Measurements from ENCODE around the gene XRCC2.
A peak's percentile ranks its signal among the peaks of the same experiment; 100 is the strongest.
"Not testable (repeated sequence)": the region's sequence is repeated elsewhere in the genome, so short reads cannot be mapped to it uniquely, and the experiment has no call there.

The XRCC2 gene

DNA sequence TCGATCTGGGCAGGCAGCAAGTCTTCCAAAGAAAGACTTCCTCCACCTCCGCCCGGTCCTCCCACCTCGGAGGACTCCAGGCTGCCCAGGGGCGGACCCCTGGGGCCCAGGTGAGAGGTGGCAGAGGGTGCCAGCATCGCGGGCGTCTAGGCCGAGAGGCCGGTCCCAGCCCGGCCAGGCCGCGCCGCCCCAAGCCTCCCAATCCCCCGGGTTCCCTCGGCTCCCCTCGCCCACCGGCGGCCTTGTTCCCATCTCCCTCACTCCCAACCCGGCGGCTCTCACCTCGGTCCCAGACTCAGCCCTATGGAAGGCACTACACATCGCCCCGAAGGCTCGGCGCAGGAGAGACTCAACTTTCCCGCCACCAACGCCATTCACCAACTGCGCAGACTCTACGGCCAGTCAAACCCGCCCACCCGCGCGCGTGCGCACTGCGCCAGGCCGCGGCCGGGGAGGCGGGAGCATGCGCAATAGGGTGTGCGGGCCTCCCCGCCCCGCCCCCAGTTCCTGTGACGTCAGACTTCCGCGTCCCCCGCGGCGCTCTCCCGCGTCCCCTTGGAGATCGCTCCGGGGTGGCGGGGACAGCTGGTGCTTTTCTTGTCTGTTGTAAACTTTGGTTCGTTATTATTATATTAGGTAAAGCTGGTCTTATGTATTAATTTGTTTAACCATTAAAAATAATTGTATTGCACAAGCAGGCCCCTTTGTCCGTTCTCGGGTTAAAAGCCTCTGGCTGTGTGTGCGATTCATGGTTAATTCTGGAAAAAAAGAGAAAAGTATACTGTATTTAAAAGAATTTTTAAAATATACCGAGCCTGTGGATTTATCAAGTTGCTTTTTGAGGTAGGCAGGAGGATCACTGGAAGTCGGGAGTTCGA, at the start of gene XRCC2:
XRCC2 (minus strand) TSS at position 383 of the 878 bp plus-strand sequence; CDS start at position 321, 62 bp downstream.
- peak; percentile 61 to 95 (median 86) for DNase-seq

DNA sequence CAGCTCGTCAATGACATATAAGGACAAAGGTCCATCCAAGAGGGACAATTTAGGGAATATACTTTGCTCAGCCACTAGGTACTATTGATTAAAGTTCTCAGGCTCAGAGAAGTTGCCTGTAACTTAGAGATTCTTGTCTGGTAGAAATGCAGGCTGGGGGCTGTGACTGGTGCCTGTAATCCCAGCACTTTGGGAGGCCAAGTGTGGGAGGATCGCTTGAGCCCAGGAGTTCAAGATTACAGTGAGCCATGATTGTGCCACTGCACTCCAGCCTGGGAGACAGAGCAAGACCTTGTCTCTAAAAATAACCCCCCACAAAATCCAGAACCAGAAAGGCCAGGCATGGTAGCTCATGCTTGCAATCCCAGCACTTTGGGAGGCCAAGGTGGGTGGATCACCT, 47.4 kb upstream of the XRCC2 start:
- no peak for DNase-seq

DNA sequence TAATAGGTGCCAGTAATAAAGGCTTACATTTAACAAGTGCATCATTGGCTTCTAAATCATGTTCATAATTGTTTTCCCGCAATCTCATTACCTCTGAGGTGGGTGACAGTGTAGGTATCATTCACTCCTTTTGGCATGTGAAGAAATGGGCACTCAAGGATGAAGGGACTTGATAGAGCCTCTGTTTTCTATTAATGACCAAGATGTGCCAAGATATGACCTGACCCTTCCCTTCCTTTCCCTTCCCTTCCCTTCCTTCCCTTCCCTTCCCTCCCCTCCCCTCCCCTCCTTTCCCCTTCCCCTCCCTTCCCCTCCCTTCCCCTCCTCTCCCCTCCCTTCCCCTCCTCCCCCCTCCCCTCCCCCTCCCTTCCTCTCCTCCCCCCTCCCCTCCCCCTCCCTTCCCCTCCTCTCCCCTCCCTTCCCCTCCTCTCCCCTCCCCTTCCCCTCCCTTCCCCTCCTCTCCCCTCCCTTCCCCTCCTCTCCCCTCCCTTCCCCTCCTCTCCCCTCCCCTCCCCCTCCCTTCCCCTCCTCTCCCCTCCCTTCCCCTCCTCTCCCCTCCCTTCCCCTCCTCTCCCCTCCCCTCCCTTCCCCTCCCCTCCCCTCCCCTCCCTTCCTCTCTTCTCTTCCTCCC, 36.6 kb upstream of the XRCC2 start:
- not testable (repeated sequence) for DNase-seq

DNA sequence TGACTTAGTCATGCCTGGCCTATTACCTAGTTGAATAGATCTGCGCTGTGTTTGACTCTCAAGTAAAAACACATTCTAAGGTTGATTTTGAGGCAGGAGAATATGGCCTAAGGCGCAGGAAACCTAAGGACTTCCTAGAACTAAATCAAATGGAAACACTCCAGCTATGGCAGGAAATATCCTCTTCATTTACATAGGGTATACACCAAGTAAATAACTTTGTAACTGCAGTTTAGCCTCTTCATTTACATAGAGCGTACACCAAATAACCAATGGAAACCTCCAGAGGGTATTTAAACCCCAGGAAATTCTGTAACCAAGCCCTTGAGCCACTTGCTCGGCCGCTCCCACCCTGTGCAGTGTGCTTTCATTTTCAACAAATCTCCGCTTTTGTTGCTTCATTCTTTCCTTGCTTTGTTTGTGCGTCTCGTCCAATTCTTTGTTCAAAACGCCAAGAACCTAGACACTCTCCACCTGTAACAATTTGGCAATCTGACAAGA, 35.6 kb upstream of the XRCC2 start:
- no peak for DNase-seq

DNA sequence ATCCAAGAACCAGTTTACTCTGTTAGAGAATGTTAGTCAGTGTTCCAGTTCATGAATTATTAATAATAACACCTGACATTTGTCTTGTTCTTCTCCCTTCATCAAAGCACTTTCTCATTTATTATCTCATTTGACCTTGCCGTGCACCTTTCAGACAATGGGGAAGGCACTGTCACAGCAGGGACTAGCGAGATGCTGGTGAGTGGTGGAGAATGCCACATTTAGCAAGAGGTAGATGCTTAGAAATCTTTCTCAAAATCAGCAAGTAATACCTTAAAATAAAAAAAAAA, 34.2 kb upstream of the XRCC2 start:
- no peak for DNase-seq

DNA sequence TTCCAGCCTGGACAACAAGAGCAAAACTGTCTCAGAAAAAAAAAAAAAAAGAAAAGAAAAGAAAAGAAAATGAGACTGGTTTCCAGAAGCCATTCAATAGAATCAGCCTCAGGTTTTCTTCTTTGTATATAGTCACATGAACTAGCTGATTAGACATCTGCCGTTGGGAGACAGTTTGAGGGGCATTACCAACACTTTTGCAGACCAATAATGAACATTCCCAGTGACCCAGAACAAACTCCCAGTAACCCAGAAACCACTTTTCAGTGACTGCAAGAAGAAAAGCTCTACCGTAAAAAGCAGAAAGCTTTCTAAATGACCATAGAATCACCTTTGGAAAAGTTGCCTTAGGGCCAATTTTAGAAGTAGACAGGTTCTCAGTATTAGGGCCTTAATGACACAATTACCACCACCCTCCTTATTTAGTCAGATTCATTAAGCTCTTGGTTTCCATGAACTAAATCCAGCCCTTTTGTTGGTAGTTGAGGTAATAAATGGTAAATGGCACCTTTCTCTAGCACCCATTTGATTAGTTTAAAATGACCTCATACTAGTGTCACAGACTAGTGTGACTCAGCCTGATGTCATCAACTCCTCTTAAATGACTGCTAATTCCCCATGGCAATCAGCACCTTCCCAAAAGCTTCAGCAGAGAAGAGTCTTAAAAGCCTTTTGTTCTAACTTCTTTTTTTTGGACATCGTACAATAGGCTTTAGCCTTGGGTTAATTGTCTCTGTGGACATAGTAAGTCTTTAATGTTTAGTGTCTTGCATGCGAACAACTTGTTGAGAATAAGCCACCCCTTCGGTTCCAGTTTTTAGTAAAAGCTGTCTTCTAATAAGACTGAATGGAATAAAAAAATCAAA, 33.6 kb upstream of the XRCC2 start:
- no peak for DNase-seq

DNA sequence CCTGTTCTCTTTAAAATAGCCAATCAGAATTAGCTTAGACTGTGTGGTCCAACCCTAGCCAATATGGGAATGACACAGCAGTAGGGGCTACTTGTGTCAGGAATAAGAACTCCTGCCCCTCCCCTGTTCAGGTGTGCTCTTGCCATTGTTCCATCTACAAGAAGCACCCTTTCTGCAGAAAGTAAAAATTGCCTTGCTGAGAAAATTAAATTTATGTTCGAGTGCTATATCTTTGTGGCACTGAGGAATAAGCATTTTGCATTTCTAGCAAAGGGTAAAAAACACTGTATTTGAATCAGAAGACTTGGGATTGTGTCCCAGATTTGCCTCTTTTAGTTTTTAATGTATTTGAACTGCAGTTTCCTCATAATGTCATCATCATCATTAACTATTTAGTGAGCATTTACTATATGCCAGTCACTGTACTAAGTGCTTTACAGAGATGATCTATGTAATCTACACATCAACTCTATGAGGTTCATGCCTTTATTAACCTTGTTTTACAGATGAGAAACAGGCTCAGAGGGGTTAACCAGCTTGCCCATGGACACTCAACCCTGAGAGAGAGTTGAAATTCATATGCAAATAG, 28.9 kb upstream of the XRCC2 start:
- DNase-seq: no peak

DNA sequence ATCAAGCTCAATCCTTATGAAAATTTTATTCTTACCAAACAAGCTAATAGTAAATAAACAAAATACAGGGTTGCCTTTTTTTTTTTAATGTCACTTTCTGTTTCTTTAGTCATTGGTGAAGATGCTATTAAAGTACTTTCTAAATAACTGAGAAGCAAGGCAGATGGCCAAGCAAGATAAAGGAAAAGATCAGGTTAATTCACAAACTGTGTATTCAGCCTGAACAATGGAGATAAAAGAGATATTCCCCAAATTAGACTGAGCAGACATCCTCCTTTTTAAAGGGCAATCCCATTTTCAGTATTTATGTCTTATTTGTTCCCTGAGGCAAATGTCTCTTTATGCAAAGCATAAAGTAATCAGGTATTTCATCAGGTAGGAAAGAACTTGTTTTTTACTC, 23.1 kb upstream of the XRCC2 start:
- DNase-seq: no peak

DNA sequence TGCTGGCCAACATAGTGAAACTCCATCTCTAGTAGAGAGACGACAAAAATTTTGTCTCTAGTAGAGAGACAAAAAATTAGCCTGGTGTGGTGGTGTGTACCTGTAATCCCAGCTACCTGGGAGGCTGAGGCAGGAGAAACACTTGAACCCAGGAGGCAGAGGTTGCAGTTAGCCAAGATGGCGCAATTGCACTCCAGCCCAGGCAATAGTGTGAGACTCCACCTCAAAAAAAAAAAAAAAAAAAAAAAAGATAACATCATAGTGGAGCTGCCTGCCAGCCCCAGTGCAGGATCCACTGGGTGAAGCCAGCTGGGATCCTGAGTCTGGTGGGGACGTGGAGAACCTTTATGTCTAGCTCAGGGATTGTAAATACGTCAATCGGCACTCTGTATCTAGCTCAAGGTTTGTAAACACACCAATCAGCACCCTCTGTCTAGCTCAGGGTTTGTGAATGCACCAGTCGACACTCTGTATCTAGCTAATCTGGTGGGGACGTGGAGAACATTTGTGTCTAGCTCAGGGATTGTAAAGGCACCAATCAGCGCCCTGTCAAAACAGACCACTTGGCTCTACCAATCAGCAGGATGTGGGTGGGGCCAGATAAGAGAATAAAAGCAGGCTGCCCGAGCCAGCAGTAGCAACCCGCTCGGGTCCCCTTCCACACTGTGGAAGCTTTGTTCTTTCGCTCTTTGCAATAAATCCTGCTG, 21.5 kb upstream of the XRCC2 start:
- not testable (repeated sequence) for DNase-seq

DNA sequence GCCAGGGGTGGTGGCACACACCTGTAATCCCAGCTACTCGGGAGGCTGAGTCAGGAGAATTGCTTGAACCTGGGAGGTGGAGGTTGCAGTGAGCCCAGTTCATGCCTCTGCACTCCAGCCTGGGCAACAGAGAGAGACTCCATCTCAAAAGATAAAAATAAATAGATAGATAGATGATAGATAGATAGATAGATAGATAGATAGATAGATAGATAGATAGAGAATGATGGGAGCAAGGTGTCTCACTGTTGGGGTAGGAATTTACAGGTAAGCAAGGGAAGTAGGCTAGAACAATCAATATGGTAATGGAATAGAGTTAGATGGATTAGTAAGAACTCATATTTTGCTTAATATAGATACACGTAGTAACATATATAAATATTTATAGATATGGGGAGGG, 16.3 kb upstream of the XRCC2 start:
- not testable (repeated sequence) for DNase-seq

DNA sequence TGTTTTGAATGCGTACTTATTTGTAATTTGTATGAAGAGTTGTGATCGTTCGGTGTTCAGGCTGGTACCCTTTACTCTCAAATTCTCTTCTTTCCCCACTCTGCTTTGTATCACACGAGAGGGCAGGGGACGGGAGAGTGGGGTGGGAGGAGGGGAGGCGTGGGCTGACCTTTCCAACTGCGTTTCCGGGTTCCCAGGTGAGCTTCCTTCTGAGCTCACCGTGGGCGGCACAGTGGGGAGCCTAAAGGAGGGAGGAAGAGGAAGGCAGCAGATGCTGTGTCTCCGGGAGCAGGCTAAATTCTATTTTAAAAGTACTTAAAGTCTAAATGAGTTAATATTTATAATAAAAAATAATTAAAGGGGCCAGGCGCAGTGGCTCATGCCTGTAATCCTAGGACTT, 7.4 kb upstream of the XRCC2 start:
- DNase-seq: no peak

DNA sequence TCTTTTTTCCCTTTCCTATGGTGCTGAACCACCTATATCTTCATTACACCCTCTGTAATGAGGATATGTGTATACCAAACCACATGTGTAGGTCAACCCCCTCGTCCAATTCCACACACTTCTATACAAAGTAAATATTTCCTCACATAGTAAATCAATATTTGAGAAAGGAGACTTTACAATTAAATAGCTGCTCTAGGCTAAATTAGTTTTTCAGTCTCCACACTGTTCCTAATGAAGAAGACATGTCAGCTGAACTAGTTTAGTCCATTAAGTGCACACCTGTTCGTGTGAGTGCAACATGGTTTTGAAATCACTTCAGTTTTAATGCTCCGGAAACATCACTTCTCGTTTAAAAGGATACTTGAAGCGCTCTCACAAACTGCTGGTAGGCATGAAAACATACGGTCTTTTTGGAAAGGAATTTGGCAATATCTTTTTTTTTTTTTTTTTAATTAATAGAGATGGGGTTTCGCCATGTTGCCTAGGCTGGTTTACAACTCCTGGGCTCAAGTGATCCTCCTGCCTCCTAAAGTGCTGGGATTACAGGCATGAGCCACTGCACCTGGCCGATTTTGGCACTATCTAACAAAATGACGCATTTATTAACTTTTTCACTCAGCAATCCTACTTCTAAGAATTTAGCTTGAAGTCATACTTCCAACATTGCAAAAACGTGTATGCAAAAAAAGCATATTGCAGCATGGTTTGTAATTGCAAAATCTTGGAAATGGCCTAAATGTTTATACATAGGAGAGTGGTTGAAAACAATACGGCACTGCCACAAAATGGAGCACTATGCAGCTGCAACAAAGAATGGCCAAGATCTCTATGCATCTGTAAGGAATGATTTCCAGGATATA, 2.1 kb upstream of the XRCC2 start:
- DNase-seq: no peak

DNA sequence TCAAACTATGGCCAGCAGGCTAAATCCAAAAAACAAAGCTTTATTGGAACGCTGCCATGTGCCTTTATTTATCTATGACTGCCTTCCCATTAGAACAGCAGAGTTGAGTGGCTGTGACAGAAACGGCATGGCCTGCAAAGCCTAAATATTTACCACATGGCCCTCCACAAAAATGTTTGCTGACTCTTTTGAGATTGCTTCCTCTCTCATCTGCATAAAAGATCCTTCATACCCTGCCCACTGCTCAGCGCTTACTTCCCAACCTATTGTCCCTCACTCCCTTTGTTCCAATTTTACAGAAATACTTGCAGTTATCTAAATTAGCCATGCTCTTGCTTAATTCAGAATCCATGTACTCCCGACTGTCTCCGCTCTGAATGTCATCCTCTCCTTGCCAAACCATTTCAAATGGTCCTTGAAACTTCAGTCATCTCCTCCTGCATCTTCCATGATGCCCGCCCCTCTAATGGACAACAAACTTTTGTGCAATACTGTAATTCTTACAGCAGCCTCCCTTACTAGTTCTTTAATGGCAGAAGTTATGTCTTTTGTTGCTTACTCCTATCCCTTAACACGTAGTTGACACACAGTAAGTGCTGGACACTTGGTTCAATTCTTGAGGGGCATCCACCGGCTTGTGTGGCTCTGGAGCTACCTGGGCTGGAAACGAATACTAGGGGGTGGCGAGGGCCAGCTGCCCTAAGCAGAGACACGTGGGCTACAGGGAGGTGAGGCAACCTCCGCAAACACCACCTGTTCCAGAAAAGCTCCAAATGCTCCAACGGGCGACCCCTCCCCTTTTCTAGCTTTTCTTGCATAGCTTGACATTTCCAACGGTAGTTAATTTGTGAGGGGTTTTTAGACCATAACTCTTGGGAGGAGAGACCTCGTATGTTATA, 832 bp downstream of the XRCC2 start:
- DNase-seq: no peak

DNA sequence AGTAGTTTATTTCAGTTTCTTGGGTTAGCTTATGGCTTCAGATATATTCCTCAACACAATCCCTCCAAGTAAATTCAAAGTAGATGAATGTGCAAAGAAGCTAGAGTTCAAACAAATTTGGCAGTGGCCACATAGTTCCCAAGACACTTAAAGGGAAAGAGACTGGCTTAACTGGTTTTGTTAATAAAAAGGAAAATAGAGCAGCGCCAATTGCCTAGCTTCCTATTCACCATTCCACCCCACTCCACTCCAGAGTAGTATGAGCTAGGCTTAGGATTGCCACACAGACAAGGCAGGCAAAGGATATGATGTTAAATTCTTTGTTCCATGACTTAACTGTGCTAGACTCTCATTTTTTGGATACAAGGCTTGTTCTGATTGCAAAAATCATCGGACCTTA, 2.0 kb downstream of the XRCC2 start:
- no peak for DNase-seq

DNA sequence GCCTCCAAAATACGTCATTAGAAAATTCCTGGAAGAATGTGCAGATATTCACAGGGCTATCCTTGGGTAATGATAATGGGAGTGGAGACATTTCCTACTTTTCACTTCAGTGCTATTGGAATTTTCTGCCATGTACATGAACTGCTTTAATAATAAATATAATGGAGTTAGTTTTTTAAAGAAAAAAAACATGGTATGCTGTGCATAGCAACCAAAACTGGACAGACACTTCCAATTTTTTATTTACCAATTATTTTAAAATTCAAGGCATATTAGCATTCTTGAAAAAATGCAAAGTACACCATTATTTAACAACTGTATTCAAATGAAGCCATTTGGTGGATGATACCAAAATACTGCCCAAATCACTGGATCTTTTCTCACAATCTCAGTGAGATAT, 3.3 kb downstream of the XRCC2 start:
- DNase-seq: no peak

DNA sequence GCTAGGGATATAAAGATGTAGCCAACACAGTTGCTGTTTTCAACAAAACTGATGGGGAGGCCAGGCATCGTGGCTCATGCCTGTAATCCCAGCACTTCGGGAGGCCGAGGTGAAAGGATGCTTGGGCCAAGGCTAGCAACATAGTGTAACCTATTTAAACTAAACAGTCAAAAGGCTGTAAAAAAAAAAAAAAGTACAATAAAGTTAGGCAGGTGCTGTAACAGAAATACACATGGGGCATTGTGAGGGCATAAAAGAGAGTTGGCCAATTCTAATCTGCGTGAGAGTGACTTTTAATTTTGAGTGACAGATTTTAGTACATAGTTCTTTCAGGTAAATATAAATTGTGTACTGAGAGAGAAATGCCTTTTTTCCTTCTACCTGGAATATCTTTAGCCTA, 6.2 kb downstream of the XRCC2 start:
- DNase-seq: no peak

DNA sequence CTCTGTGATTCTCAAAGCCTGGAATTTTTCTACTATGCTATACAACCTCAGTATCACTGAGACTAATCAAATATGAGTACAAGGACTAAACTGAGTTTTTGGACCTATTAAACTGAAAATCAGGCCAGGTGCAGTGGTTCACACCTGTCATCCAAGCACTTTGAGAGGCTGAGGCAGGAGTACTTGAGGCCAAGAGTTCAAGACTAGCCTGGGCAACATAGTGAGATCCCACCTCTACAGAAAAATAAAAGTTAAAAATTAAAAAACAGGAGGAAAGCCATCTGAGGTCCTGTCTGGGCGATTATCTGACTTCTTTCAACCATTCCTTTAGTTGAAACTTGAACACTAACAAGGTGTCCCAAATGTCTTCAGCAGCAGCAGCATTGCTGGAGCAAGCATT, 7.0 kb downstream of the XRCC2 start:
- no peak for DNase-seq

DNA sequence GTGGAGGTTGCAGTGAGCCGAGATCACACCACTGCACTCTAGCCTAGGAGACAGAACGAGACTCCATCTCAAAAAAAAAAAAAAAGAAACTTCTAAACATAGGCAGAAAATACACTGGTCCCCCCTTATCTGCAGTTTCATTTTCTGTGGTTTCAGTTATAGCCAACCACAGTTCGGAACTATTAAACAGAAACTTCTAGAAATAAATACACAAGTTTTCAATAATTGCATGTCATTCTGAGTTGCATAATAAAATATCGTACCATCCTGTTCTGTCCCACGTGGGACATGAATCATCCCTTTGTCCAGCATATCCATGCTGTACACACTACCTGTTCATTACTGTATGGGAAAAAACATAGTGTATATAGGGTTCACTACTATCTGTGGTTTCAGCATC, 8.0 kb downstream of the XRCC2 start:
- DNase-seq: no peak

DNA sequence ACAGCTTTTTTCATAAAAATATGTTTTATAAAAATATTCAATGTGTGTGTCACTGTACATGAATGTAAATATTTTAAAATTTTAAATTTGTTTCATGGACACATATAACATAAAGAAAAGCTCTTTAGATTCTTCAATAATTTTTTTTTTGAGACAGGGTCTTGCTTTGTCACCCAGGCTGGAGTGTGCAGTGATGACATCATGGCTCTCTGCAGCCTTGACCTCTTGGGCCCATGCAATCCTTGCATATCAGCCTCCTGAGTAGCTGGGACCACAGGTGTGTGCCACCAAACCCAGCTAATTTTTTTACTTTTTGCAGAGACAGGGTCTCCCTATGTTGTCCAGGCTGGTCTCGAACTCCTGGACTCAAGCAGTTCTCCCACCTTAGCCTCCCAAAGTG, 9.9 kb downstream of the XRCC2 start:
- no peak for DNase-seq
